GM21529 (cell line): Measurements from ENCODE around the gene RPS27L.

Source experiments
- ATAC-seq: cut with Tn5 transposase; IDR thresholded peaks from one replicate; pipeline ENCODE4 v1.9.1; 2021; ENCODE audit not compliant: unreplicated experiment

The RPS27L gene

DNA sequence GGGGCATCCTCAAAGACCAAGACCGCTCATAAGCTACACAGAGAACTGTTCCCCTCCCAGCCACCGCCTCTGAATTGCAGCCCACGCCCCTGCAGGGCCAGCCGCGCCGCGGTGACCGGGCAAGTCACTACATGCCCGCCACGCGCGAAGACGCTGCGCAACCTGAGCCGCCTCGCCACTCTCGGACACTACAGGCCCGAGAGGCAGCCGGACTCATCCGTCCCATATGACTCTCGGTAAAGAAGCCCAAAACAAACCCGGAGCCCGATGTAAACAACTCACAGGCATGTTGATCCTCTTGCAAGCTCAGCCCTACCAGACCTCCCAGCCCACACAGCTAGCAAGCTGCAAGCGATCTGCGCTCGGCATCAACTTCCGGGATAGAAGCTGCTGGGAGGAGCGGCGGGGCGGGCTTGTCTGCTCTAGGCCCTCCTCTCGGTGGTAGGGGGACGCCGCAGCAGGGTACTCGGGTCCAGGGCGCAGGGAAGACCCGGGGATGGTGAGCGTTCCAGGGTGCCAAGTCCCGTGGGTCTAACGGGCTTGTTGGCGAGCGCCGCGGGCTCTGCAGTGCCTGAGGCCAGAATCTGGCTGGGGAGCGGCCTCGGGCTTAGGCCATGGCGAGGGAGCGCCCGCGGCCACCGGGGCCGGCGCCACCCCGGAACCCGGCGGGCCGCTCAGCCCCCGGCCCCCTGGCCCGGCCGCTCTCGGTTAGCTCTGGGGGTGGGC, at the start of gene RPS27L:
TSS of gene RPS27L (minus strand) at position 360 of the 726 bp plus-strand sequence. CDS start at position 288, 72 bp downstream.
- peak; percentile 90 for ATAC-seq

DNA sequence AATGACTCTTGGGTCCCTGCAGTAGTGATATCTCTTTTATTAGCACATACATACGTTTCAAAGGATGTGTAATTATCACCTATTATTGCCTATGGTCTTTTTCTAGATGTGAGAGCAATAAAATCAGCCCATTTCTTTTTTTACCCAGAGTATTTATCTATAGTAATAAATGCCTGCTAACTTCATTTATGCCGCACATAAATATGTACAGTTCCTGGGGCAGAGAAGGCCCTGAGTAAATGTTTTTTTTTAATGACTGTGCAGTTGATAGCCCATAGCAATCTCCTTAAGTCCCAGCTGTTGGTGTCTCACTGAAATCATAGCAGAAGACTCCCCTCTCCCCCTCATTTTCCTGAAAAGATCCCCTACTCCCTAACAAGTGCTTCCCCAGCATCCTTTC, 48.8 kb upstream of the RPS27L start:
- ATAC-seq, result no peak

DNA sequence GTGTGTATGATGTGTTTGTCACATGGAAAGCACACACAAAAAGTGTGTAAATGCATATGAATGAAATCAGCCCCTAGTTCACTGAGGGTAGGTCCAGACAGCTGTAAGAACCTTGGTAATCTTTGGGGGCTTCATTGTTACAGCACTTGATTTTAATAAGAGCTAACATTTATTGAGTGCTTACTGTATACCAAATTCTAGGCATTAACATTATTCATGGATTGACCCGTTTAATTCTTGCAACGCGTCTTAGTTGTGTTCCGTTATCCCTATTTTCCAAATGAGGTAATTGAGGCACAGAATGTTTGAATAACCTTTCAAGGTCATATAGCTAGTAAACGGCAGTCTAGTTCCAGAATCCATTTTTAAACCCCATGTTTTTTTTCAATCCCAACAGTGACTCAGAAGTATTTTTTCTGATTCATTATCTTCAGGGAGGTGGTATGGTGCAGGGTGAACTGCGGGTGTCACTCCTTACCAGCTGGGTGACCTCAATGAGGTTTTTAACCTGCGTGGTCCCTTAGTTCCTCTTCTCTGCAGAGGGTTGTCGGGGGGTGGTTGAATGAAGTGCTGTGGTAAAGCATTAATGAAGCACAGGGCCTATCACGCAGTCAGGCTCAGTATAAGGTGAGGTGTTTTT, 46.3 kb upstream of the RPS27L start:
- no peak for ATAC-seq

DNA sequence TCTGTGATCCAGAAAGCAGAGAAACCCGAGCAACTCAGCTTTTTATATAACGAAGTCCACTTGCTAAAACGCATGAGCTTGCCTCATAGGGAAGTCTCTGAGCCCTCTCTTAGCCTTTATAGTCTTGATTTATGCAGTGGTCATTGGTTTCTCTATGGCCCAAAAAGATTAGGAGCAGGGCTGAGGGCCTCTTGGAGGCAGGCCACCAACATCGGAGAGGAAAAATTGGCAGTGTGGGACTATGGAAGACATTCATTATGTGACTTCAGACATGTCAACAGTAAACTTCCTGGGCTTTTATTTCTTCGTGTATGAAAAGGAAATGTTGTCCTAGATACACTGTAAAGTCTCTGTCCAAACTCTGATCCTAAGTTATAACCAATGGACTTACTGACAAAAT, 45.6 kb upstream of the RPS27L start:
- no peak for ATAC-seq

DNA sequence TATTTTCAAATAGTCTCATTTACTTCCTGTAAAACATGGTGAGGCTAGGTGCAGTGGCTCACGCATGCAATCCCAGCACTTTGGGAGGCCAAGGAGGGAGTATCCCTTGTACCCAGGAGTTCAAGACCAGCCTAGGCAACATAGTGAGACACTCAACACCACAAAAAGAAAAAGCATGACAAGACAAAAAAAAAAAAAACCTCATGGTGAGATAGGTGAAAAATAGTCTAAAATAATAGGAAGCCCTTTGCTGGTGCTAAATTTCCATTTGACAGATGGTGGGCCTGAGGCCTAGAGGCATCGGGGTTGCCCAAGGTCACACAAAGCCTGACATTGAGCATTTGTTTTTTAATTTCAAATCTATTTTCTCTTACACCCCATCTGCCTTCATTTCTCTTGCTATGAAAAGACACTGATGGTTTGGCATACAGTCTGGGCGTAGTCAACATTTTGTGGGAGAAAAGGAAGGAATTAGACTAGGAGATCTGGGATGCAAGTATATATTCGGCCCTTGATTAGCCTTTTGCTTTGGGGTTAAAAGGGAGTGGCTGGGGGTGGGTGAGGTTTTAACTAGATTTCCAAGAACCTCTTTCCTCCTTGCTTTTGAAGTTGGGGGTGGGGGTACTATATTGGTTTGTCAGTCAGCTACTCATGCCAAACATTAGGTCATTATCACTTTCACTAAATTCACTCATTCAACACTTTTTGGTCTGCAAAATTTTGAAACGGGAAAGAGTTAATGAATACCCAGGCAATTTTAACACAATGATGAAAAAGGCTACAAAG, 43.4 kb upstream of the RPS27L start:
- no peak for ATAC-seq

DNA sequence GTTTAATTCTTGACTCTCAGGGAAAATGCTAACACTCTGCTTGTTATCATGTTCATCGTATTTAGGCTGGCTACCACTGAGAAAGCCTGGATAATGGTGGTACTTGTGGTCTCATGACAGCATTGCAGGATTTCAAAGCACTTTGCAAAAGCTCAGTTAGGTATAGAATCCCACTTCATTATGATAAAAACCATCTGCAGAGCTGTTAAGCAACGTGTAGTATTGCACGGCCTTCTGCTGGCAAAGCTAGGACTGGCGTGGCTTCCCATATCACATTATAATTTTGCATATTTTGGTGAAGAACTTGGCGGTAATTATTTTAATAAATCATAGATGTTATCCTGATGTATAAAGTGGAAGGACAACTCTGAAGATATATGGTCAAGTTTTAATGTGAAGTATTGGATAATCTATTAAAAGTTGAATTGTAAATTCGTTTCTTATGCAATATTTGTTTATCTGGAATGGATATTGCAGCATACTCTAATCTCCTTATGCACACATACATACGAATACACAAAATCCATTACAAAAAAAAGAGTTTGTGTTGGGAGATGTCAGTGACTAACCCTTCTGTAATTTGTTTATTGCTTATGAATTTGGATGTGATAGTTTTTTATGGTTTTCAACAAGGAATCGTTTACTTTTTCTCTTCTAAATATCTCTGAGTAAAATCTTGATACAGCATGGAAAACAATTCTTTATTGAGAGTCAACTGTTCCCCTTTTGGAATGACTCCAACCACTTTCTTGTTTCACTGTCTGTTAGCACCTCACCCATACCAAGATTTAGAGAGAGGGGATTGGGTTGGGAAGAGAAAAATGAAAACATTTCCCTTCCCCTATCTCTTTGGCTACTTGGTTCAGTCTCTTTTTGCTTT, 41.3 kb upstream of the RPS27L start:
- ATAC-seq, result no peak

DNA sequence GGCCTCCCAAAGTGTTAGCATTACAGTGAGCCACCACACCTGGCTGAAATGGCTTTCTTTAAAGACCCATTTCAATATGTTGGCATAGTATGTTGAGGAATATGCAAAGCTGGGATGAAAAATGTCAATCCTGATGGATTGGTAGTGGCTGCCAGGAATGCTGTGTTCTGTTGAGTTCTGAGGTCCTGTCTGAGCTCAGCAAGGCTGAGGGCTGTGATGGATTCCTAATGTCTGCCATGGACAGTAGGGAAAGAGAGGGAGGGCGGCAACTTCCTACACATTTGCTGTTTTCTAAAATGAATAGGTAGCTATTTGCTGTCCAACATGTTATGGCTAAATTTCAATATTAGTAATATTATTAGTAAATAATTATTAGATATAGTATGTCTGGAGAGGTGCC, 40.3 kb upstream of the RPS27L start:
- no peak for ATAC-seq

DNA sequence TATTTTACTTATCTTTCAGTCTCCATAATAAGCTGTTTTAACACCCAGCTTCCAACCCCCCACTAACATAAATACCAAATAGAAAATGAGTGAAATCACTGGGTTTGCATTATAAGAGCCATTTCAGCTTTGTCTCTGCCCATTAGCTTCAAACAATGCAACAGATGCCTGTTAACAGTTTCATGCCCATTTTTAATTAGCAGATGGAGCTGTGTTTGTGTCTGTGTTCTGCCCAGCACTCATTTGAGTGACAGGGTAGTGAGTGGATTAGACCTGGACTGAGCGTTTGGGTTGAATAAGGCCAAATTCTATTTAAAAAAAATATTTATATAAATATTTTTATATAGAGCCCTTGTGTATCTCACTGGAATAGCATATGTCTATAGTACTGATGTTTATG, 39.6 kb upstream of the RPS27L start:
- no peak for ATAC-seq

DNA sequence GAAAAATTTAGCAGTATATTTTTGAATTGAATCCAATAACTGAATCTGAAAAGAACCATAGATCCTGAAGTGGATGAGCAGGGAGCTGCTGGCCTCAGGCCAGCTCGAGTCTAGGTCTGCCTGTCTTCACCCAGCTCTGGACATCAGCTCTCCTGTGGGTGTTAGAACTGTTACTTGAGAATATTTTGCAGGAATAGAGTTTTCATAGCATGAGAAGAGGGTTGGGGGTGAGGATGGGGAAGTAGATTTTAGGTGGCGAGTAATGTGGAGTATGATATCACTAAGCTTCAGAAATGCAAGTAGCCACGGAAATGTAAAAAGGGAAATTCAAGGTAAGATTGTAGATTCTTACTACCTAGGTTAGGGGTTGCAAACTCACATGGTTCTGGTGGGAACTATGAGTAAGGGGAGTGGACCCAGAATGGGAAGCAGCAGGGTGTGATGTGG, 38.3 kb upstream of the RPS27L start:
- no peak for ATAC-seq

DNA sequence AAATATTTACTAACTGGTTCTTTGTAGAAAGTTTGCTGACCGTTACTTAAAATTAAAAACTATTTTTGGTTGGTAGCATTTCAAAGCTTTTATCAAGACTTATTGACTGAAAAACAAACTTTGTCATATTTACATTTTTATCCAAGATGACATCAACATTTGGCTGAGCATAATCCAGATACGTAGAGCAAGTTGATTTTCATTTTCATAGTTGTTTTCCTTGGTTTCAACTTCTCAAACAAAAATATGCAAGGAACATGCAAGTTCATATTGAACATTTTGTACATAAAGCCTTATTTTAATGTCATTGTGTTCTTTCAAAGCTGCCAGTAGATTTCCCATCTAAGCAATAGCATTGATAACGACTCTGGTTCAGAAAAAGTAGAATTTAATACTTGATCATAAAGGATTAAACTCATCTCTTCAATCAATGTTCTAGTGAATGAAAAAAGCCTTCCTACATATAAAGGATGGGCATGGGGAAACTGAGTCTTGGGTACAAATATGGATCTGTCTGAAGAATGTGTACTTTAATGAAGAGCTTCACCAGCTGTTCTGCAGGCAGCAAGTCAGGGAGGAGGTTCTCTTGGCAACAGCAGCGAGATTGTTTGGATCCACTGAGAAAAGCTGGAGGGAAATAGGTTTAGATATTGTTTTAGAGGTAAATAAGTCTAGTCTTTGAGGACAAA, 37.7 kb upstream of the RPS27L start:
- ATAC-seq, result no peak

DNA sequence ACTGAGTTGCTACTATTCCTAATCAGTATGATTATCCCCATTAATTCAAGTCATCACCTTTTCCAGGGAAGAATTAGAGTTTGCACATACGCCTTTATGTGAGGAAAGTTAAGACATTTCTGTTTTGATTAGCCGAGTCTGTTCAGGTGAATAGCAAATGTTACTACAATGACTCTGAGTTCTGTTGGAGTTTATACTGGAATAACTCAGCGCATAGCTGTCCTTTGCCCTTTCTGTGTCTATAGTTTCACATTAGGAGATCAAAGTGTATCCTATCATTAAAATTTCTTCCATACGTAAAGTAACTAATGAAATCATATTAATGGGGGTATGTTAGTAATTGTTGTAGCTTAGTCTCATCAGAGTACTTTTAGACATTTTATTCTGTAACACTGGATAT, 37.0 kb upstream of the RPS27L start:
- ATAC-seq, result no peak

DNA sequence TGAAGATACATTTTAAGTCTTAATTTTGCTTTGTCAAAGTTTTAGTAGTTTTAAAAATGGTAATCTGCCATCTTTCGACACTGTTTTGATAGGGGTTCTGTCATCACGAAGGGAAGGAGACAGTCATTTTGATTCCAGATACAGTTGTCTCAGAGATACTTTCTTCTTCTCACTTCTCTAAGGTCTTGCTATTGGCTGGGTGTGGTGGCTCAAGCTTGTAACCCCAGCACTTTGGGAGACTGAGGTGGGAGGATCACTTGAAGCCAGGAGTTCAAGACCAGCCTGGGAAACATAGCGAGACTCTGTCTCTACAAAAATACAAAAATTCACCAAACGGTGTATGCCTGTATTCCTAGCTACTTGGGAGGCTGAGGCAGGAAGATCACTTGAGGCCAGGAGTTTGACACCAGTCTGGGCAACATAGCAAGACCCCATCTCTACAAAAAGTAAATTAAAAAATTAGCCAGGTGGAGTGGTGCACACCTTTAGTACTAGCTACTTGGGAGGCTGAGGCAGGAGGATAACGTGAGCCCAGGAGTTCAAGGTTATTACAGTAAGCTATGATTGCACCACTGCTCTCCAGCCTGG, 35.4 kb upstream of the RPS27L start:
- ATAC-seq, result no peak

DNA sequence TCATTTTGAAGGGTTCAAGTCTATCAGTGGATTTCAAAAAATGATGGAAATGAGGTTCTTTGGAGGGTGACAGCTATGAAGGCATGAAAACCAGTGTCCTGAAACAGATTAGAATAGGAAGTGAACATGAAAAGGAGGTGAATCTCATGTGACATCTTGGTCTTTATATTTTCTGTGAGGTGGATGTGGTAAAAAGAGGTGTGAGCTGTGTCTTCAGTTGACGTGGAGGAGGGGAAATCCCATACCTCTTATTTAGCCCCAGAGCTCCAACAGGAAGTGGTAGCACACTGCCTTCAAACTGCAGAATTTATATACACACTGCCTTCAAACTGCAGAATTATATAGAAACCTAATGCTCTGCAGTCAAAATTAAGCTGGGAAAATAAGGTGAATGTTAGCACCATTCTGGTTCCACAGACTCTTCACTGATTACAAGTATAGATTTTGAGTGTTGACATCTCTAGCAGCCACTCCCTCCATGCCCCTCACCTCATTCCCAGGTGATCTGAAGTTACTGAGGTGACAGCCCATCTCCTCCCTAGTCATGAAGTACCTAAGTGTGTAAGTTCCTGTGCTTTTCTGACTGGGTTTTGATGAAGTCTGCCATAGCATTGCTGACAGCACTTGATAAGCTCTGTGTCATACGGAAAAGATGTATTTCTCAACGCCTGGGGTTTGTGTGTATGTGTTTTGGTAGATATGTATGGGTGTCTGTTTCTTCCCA, 34.8 kb upstream of the RPS27L start:
- peak; percentile 38 for ATAC-seq

DNA sequence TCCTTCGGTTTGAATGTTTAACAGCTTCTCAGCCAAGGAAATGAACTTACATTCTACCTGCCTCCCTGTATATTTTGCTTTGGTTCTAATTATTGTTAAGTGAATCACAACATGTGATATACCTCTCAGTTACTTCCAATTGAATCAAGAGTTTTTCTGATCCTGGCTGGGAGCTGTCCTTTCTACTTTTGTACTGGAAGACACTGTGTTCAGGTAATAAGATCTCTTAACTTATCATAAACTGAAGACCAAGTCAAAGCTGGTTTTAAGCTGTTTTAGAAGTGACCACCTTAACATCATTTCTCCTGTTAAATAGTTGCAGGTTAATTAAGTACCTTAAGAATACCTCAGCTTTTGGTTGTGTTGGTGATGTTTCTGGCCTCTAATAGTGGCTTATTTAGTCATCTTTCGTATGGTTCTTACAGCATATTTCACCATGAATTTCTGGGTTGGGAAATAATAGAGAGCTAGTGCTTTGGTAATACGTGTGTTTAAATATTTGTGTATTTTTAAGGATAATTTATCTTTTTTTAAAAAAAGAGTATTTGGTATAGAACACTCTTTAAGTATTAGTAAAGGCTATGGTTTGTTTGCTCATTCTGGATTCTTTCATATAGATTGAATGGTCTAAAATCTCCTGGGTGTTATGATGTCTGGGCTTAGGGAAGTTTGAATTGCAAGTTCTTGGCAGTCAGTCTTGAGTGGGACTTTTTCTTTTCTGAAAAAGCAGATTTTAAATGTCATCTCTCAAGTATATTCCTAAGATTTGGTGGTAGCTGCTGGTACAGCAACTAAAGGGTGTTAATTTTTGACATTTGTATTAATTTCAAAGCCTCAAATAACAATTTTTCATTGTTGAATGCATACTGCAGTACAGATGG, 33.7 kb upstream of the RPS27L start:
- ATAC-seq, result no peak

DNA sequence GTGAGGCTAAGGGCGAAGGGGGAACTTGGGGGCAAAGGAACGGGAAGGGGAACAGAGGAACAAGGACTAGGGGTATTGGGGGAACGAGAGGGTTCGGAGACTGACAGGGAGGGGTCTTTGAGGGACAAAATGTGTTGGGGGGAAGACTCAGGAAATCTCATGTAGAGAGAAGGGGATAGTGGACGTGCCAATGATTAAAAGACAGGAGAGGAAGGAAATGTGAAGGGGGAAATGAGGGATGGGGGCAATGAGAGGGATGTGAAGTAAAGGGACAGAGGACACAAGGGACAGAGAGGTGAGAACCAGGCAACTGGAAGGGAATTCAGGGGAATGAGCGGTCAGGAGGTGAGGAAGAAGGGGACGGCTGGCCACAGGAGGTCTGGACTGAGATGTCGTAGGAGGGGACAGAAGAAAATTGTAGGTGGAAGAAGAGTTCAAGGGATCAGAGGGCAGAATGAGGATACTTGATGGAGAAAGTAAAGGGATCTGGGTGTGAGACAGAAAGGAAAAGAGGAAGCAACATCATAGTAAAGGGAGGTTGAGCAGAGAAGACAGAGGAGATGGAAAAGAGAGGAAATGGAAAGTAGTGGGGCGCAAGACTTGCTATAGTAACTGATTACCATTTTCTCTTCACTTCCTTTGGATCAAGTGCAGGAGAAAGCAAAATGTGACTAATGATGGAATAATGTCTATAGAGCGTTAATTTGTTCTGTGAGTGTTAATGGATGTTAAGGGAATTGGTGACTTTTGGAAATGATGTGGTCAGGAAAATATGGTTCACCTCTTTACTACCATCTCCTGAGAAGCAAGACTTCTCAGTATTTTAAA, 32.9 kb upstream of the RPS27L start:
- no peak for ATAC-seq

DNA sequence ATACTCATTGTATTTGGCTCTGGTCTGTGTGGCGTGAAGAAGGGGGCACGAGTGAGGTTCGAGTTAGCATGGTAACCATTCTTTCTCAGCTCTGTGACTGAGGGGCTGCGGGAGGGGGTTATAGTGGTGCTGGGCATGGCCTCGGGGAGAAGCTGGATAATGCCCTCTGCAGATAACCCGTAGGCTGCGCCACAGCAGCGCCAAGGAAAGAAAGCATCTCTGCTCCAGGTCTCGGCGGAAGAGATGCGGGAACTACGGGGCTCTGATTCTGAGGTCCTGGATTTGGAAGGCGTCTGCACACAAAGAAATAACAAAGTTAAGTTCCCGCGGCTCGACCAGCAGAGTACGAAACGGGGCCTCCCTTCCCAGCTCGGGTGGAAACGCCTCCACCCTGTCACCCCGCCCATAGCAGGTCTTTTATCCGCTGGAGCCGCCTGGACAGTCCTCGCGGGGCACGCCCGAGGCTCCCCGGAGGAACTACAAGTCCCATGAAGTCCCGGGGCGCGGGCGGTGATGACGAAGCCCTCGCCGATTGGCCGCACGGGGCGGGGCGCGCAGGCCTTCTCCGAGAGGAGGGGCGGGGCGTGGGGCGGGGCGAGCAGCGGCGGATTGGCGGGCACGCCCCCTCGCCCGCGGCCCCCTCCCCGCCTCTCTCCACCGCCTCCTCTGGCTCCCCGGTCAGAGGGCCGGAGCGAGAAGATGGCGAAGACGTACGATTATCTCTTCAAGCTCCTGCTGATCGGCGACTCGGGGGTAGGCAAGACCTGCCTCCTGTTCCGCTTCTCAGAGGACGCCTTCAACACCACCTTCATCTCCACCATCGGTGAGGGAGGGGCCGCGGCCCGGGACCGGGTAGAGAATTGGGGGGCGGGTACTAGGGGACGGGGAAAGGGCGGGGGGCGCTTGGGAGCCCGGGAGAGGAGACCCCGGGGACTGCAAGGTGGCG, 31.9 kb upstream of the RPS27L start, which contains the start of gene RAB8B:
TSS of gene RAB8B (plus strand) at position 681 of the 946 bp plus-strand sequence. CDS start at position 700, 19 bp downstream.
- ATAC-seq, result peak; percentile 68
